GM19467 (cell line): ENCODE results near the gene MYADML2.
"Not testable (repeated sequence)": the region's sequence is repeated elsewhere in the genome, so short reads cannot be mapped to it uniquely, and the experiment has no call there.

Experiments used
- ATAC-seq: cut with Tn5 transposase; IDR thresholded peaks from one replicate; pipeline ENCODE4 v1.9.1; 2021; ENCODE audit warnings: mild to moderate bottlenecking, moderate library complexity; ENCODE audit not compliant: unreplicated experiment

MYADML2 gene

DNA sequence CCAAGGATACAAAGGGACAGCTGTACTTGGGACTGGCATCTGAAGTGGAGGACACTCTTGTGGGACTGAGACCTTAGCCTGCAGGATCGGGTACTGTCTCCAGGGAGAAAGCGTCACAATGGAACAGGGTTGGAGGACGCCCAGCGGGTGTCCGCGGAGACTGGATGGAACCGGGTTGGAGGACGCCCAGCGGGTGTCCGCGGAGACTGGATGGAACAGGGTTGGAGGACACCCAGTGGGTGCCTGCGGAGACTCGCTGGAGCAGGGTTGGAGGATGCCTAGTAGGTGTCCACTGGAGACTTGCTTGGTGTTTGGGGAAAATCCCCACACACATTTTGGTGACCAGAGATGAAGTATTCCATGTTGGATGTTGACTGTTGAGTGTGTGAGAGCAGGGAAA lies at the start of gene MYADML2:
TSS of gene MYADML2 (minus strand) at position 45 of the 400 bp plus-strand sequence. CDS start 5,492 bp downstream, outside the sequence.
- ATAC-seq = no peak

DNA sequence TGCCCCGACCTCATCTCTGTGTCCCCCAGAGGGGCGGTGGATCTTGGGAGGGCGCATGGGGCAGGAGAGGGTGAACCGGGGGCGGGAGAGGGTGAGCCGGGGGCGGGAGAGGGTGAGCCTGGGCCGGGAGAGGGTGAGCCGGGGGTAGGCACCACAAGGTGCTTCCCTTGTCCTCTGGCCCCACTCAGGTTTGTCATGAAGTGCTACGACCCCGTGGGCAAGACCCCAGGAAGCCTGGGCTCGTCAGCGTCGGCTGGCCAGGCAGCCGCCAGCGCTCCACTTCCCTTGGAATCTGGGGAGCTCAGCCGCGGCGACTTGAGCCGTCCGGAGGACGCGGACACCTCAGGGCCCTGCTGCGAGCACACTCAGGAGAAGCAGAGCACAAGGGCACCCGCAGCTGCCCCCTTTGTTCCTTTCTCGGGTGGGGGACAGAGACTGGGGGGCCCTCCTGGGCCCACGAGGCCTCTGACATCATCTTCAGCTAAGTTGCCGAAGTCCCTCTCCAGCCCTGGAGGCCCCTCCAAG lies 49.3 kb upstream of the MYADML2 start:
- ATAC-seq = no peak

GRCh38 chr17:81995463-81996231 lies 48.6 kb upstream of the MYADML2 start:
- ATAC-seq = no peak

- no peak for ATAC-seq
These were observed 47.8 kb upstream of the MYADML2 start for GRCh38 chr17:81994593-81995462.

DNA sequence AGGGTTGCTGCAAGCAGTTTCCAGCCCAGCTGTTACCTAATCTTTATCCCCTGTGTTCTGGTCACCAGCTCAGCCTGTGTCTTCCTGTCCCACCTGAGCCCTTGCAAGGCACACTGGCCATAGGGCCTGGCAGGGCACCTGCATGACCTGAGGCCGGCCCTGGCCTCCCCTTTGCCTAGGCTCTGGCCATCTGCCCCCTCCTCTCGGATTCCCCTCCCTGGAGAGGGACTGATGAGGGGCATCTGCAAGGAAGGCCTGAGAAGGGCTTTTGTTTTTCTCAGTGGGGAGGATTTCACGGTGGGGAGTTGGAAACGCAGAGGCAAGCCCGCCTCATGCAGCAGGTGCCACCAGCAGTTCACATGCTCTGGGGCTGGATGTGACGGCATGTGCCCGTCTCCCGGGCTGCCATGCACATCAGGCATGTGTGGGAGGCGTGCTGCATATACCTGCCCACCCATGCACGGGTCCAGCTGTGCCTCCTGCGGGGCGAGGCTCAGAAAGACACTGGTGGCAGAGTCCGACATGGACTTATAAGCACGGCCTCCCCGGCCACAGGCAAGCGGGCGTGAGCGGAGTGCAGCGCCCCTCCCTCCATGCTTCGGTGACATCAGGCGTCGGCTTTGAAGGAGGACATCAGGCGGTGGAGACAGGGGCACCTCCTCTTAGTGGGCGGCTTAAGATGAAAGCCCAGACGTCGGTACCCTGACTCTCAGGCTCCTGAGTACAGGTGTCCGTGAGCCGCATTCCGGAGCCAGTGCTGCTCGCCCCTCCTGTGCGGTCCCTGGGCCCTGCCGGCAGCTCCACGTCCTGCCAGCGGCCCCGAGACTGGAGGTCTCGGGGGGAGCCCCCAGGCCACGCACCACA lies 46.9 kb upstream of the MYADML2 start:
- no peak for ATAC-seq

DNA sequence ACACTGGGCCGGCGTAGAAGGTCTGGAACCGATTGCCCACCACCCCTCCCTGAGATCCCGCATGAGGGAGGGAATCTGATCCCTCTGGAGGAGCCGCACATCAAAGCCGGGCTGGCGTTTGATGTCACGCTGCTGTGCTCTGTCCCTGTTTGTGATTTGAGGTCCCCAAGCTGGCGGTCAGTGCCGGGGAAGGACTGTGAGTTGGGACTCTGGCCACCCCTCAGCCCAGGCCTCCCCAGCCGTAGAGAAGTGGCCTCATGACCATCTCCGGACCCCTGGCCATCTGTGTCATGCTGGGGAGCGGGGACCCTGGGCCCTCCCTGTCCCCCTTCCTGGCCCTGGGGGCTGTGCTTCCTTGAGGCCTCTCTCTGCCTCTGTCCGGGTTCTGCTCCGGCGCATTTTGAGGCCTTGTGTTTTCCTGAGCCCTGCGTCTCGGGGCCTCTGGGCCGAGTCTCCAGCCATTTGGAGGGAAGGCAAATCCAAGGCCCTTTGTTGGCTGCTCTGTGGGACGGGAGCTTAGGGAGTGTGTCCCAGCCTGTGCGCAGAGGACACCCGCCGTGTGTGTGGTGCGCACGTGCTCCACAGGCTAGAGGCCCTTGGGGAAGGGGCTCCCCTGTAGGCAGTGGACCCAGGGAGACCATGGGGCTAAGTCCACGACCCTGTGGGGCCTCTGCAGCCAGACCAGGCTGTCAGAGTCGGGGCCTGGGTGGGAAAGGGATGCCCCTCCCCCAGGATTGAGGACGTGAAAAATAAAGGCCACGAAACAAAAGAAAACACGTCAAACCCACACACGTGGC lies 45.5 kb upstream of the MYADML2 start:
- ATAC-seq = no peak

DNA sequence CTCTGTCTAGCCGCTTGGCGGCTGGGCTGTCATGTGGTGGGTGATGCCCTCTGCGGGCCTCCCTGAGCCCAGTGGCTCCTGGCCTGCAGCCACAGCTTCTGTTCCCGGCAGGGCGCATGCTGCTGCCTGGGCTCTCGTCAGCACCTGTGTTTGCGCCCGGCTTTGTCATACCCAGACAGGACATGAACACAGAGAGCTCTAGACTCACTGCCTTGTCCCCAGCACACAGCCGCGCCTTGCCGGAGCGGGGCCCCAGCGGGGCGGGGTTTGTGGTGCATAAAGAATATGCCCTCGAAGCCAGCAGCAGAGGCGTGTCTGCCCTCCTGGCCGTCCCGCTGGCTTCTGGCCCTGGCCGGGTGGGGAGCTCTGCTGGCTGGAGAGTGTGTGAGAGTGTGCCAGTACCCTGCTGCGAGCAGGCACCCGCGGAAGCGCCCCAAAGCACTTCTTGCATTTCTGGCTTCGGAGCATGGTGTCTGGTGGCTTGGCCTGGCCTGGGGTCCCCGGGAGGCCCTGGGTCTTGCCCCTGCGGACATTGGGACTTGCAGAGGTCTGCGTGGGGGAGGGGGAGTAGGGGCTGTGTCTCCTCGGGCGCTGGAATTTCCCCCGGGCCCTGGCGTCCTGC lies 44.8 kb upstream of the MYADML2 start:
- ATAC-seq = no peak

DNA sequence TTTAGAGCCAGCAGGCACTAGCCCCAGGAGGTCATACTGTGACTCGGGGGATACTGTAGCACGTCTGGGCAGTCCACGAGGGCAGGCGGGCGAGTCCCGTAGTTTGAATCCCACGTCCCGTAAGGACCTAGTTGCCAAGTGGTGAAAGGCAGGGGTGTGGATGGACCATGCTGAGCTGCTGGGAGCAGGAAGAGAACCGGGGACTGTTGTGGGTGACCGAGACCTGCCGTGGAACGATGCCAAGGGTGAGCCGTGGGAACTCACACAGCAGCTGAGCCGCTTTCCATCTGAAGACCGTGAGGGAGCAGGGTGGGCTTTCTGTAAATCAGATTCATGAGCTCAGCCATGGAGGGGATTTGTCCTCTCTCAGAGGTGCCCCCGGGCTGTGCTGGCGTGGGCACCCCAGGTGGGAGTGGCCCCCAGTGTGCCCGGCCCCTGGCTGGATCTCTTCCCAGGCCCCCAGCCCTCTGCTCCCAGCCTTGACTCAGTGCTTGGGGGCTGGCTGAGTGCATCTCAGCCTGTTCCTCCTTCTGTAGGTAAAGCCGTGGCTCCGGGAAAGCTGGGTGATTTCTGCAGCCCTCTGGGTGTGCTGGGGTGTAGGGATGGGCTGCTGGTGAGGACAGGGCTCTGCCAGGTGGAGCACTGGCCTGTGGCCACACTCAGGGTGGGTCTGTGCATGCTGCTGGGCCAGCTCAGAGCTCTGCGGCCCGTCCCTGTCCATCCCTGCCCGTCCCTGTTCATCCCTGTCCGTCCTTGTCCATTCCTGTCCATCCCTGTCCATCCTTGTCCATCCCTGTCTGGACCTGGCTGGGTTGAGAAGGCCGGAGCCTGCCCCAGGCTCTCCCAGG lies 44.0 kb upstream of the MYADML2 start:
- ATAC-seq = no peak

GRCh38 chr17:81987161-81987770 lies 40.2 kb upstream of the MYADML2 start:
- ATAC-seq = no peak

GRCh38 chr17:81986606-81987005 lies 39.6 kb upstream of the MYADML2 start:
- ATAC-seq = no peak

DNA sequence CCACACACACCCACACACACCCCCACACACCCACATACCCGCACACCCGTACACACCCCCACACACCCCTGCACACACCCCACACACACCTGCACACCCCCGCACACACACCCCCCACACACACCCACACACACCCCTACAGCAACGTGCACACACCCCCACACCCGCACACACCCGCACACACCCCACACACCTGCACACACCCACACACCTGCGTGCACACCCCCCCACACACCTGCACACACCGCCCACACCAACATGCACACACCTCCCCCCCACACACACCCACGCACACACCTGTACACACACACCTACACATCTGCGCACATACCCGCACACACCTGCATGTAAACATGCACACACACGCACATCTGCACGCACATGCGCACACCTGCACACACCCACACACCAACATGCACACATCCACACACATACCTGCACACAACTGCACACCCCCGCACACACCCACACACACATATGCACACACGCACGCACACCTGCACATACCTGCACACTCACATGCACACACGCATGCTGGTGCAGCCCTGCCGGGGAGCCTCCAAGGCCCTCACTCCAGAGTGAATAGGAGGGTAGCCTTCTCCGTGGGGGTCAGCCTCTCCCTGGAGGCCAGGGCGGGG lies 37.9 kb upstream of the MYADML2 start:
- no peak for ATAC-seq

GRCh38 chr17:81983639-81984373 lies 36.8 kb upstream of the MYADML2 start:
- no peak for ATAC-seq

- no peak for ATAC-seq
These were observed 36.1 kb upstream of the MYADML2 start for GRCh38 chr17:81983011-81983638.

DNA sequence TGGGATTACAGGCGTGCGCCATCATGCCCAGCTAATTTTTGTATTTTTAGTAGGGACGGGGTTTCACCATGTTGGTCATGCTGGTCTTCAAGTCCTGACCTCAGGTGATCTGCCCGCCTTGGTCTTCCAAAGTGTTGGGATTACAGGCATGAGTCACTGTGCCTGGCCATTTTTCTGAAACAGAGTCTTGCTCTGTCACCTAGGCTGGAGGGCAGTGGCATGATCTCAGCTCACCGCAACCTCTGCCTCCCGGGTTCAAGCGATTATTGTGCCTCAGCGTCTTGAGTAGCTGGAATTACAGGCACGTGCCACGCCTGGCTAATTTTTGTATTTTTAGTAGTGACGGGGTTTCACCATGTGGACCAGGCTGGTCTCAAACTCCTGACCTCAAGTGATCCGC lies 34.5 kb upstream of the MYADML2 start:
- ATAC-seq = not testable (repeated sequence)

- ATAC-seq = no peak
These were observed 33.8 kb upstream of the MYADML2 start for GRCh38 chr17:81980707-81981343.

- no peak for ATAC-seq
These were observed 33.1 kb upstream of the MYADML2 start for GRCh38 chr17:81980122-81980521.
